GM19452 (cell line): ENCODE data around the gene GYS2.
A peak's percentile ranks its signal among the peaks of the same experiment; 100 is the strongest.
"Not testable (repeated sequence)": the region's sequence is repeated elsewhere in the genome, so short reads cannot be mapped to it uniquely, and the experiment has no call there.

ENCODE experiments used
- ATAC-seq: cut with Tn5 transposase; IDR thresholded peaks from one replicate; pipeline ENCODE4 v1.9.1; 2021; ENCODE audit not compliant: unreplicated experiment

GYS2 gene

GRCh38 chr12:21604245-21605101, at the start of gene GYS2:
TSS of gene GYS2 (minus strand) at chr12:21604847. CDS start at chr12:21604592, 255 bp downstream.
- no peak for ATAC-seq

GRCh38 chr12:21651821-21652220, 47.2 kb upstream of the GYS2 start:
- no peak for ATAC-seq

- no peak for ATAC-seq
These were observed 46.4 kb upstream of the GYS2 start for GRCh38 chr12:21650997-21651396.

- ATAC-seq: no peak
These were observed 44.4 kb upstream of the GYS2 start for GRCh38 chr12:21649034-21649433.

GRCh38 chr12:21648378-21648777, 43.7 kb upstream of the GYS2 start:
- ATAC-seq: no peak

- ATAC-seq: no peak
These were observed 42.5 kb upstream of the GYS2 start for GRCh38 chr12:21647179-21647578.

GRCh38 chr12:21645041-21645500, 40.4 kb upstream of the GYS2 start:
- ATAC-seq: not testable (repeated sequence)

- ATAC-seq: no peak
These were observed 39.9 kb upstream of the GYS2 start for GRCh38 chr12:21644516-21644915.

- ATAC-seq: no peak
These were observed 39.1 kb upstream of the GYS2 start for GRCh38 chr12:21643758-21644157.

GRCh38 chr12:21642707-21643389, 38.2 kb upstream of the GYS2 start:
- ATAC-seq: peak; percentile 57

GRCh38 chr12:21638054-21638891, 33.6 kb upstream of the GYS2 start:
- ATAC-seq: no peak

- no peak for ATAC-seq
These were observed 29.6 kb upstream of the GYS2 start for GRCh38 chr12:21634245-21634644.

GRCh38 chr12:21631367-21631766, 26.7 kb upstream of the GYS2 start:
- ATAC-seq: no peak

GRCh38 chr12:21627924-21628323, 23.3 kb upstream of the GYS2 start:
- no peak for ATAC-seq

- ATAC-seq: no peak
These were observed 13.9 kb upstream of the GYS2 start for GRCh38 chr12:21618566-21618965.

- ATAC-seq: no peak
These were observed 12.4 kb upstream of the GYS2 start for GRCh38 chr12:21617030-21617429.

- ATAC-seq: no peak
These were observed 10.8 kb upstream of the GYS2 start for GRCh38 chr12:21615431-21615830.

- ATAC-seq: no peak
These were observed 9.9 kb upstream of the GYS2 start for GRCh38 chr12:21614506-21614905.

- ATAC-seq: no peak
These were observed 9.3 kb upstream of the GYS2 start for GRCh38 chr12:21613931-21614330.

- no peak for ATAC-seq
These were observed 3.5 kb upstream of the GYS2 start for GRCh38 chr12:21608196-21608595.

GRCh38 chr12:21607701-21608100, 3.1 kb upstream of the GYS2 start:
- no peak for ATAC-seq
